Neural cell (in vitro differentiated cells): ENCODE results near the gene SET. TPM values are rescaled to one million over a fixed set of nuclear protein-coding genes. Genes with fewer than 3 reads are reported as not detected.

Experiments
- H2AFZ ChIP-seq: fragments of 200-600, 300-800 bp; sonication (generic), shearing (Covaris generic); 2 replicates; pipeline ENCODE4 v1.6.0; 2014; ENCODE audit warnings: low read depth, mild to moderate bottlenecking, antibody characterized with exemption, low read length, moderate library complexity
- H3F3A ChIP-seq: fragments of 200-600 bp; shearing (Covaris generic); 2 replicates; pipeline ENCODE4 v1.6.1; 2016; ENCODE audit warnings: mild to moderate bottlenecking, moderate library complexity, mixed read lengths, antibody characterized with exemption, low read length; ENCODE audit not compliant: insufficient read depth, poor library complexity, severe bottlenecking
- H3K27ac ChIP-seq: fragments of 200-600, 300-800 bp; sonication (generic), shearing (Covaris generic); 2 replicates; pipeline ENCODE4 v1.5.1; 2014; ENCODE audit warnings: mild to moderate bottlenecking, low read length, moderate library complexity
- H3K27me3 ChIP-seq: fragments of 300-800, 200-600 bp; sonication (generic), shearing (Covaris generic); 2 replicates; pipeline ENCODE4 v1.6.0; 2014; ENCODE audit warnings: mild to moderate bottlenecking, low read depth, low read length, moderate library complexity; ENCODE audit not compliant: insufficient read depth
- H3K36me3 ChIP-seq: fragments of 300-800, 200-600 bp; sonication (generic), shearing (Covaris generic); 2 replicates; pipeline ENCODE4 v1.5.1; 2014; ENCODE audit warnings: mild to moderate bottlenecking, antibody characterized with exemption, low read length, moderate library complexity; ENCODE audit not compliant: insufficient read depth
- H3K4me2 ChIP-seq: fragments of 300-800, 200-600 bp; sonication (generic), shearing (Covaris generic); 2 replicates; pipeline ENCODE4 v1.6.0; 2014; ENCODE audit warnings: mild to moderate bottlenecking, low read length
- H3K4me3 ChIP-seq: fragments of 300-800, 200-600 bp; sonication (generic), shearing (Covaris generic); 2 replicates; pipeline ENCODE4 v1.5.1; 2014; ENCODE audit warnings: mild to moderate bottlenecking, low read length, moderate library complexity
- H3K79me2 ChIP-seq: fragments of 200-600 bp; shearing (Covaris generic); replicated peaks from 2 replicates; pipeline ENCODE4 v1.6.0; 2014; ENCODE audit warnings: mild to moderate bottlenecking, low read length, moderate library complexity; ENCODE audit not compliant: insufficient read depth
- H3K9ac ChIP-seq: fragments of 300-800, 200-600 bp; sonication (generic), shearing (Covaris generic); 2 replicates; pipeline ENCODE4 v1.6.1; 2016; ENCODE audit warnings: mild to moderate bottlenecking, low read length, mixed read lengths
- H3K9me2 ChIP-seq: fragments of 200-600 bp; shearing (Covaris generic); 2 replicates; pipeline ENCODE4 v1.6.1; 2016; ENCODE audit warnings: mild to moderate bottlenecking, low read length, mixed read lengths; ENCODE audit not compliant: insufficient read depth
- H3K9me3 ChIP-seq: fragments of 200-600, 300-800 bp; sonication (generic), shearing (Covaris generic); 2 replicates; pipeline ENCODE4 v1.6.1; 2016; ENCODE audit warnings: mild to moderate bottlenecking, mixed run types, low read length, moderate library complexity, mixed read lengths
- H4K20me1 ChIP-seq: fragments of 200-600 bp; shearing (Covaris generic); 2 replicates; pipeline ENCODE4 v1.6.1; 2016; ENCODE audit warnings: mild to moderate bottlenecking, mixed run types; ENCODE audit not compliant: insufficient read depth
- CTCF ChIP-seq: fragments of 450-650 bp; IDR thresholded peaks from 2 replicates; pipeline ENCODE4 v1.5.1; 2014; ENCODE audit warnings: antibody characterized with exemption, mild to moderate bottlenecking, moderate library complexity; ENCODE audit not compliant: poor library complexity, severe bottlenecking
- EP300 ChIP-seq: fragments of 450-650 bp; conservative IDR thresholded peaks from 2 replicates; pipeline ENCODE4 v1.6.1; 2014; ENCODE audit warnings: antibody characterized with exemption, mild to moderate bottlenecking, moderate library complexity; ENCODE audit not compliant: poor library complexity, severe bottlenecking
- EZH2 ChIP-seq: fragments of 200-600, 300-800 bp; shearing (Covaris generic), sonication (generic); IDR thresholded peaks from 2 replicates; pipeline ENCODE4 v1.6.1; 2014; ENCODE audit warnings: antibody characterized with exemption, low read length, borderline replicate concordance, mild to moderate bottlenecking; ENCODE audit not compliant: insufficient read depth, poor library complexity, severe bottlenecking
- MXI1 ChIP-seq: fragments of 450-650 bp; conservative IDR thresholded peaks from 2 replicates; pipeline ENCODE4 v1.6.1; 2014; ENCODE audit warnings: antibody characterized with exemption, mild to moderate bottlenecking; ENCODE audit not compliant: poor library complexity, severe bottlenecking
- POLR2AphosphoS5 ChIP-seq: IDR thresholded peaks from 2 replicates; pipeline ENCODE4 v1.6.1; 2012
- RAD21 ChIP-seq: fragments of 450-650 bp; conservative IDR thresholded peaks from 2 replicates; pipeline ENCODE4 v1.6.1; 2014; ENCODE audit warnings: antibody characterized with exemption, mild to moderate bottlenecking, moderate library complexity
- SMC3 ChIP-seq: fragments of 450-650 bp; conservative IDR thresholded peaks from 2 replicates; pipeline ENCODE4 v1.6.1; 2014; ENCODE audit warnings: antibody characterized with exemption, mild to moderate bottlenecking, moderate library complexity; ENCODE audit not compliant: poor library complexity
- TAF1 ChIP-seq: IDR thresholded peaks from 2 replicates; pipeline ENCODE4 v1.6.1; 2012; ENCODE audit warnings: low read depth
- polyA plus RNA-seq: library from polyadenylated mRNA; depleted of rRNA; stranded (reverse); fragments of >200 nt; gene quantifications from 2 replicates; pipeline ENCODE4 v1.2.3, GENCODE V29; 2014
- TF ChIP-seq, protein P1 (sequence below): IDR thresholded peaks from 2 replicates; pipeline ENCODE4 v1.6.1; 2012; ENCODE audit warnings: borderline replicate concordance

SET gene
- polyA plus RNA-seq, 1 donor from 2014 or later, result 855 TPM

DNA sequence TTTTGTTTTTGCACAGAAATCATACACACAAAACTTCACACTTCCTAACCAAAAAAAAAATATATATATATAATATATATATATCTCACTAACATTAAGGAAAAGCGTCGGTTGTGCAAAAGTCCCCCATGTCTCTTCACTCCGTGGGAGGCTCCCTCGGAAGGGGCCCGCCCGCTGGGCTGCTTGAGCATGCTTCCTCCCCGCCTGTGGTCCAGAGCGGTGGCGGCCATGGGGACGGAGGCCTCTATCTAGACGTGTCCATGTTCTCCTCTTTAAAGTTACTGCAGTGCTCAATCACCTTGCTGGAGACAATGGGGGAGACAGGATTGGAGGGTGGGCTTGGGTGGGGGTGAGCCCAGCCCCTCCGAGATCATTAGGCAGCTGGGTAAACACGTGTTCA lies 42.1 kb downstream of the SET start:
- H4K20me1 ChIP-seq, result no peaks in the 10 kb centered on the region
- TF ChIP-seq POLR2AphosphoS5 (no peak), RAD21 (no peak), MXI1 (no peak), EP300 (no peak), EZH2 (no peak), TAF1 (no peak)
- TF ChIP-seq, protein P1, sequence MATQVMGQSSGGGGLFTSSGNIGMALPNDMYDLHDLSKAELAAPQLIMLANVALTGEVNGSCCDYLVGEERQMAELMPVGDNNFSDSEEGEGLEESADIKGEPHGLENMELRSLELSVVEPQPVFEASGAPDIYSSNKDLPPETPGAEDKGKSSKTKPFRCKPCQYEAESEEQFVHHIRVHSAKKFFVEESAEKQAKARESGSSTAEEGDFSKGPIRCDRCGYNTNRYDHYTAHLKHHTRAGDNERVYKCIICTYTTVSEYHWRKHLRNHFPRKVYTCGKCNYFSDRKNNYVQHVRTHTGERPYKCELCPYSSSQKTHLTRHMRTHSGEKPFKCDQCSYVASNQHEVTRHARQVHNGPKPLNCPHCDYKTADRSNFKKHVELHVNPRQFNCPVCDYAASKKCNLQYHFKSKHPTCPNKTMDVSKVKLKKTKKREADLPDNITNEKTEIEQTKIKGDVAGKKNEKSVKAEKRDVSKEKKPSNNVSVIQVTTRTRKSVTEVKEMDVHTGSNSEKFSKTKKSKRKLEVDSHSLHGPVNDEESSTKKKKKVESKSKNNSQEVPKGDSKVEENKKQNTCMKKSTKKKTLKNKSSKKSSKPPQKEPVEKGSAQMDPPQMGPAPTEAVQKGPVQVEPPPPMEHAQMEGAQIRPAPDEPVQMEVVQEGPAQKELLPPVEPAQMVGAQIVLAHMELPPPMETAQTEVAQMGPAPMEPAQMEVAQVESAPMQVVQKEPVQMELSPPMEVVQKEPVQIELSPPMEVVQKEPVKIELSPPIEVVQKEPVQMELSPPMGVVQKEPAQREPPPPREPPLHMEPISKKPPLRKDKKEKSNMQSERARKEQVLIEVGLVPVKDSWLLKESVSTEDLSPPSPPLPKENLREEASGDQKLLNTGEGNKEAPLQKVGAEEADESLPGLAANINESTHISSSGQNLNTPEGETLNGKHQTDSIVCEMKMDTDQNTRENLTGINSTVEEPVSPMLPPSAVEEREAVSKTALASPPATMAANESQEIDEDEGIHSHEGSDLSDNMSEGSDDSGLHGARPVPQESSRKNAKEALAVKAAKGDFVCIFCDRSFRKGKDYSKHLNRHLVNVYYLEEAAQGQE, result no peak
- H3F3A ChIP-seq, result no peaks in the 10 kb centered on the region
- H3K27me3 ChIP-seq, result no peaks in the 10 kb centered on the region
- H3K4me2 ChIP-seq, result no peak overlapping the region
- no peak overlapping the region for H3K27ac ChIP-seq
- no peaks in the 10 kb centered on the region for H3K9me2 ChIP-seq
- H3K36me3 ChIP-seq, result no peaks in the 10 kb centered on the region
- H3K9me3 ChIP-seq, result no peaks in the 10 kb centered on the region
- no peak overlapping the region for H3K9ac ChIP-seq
- H2AFZ ChIP-seq, result no peak overlapping the region
- H3K4me3 ChIP-seq, result no peak overlapping the region
- no peaks in the 10 kb centered on the region for H3K79me2 ChIP-seq

DNA sequence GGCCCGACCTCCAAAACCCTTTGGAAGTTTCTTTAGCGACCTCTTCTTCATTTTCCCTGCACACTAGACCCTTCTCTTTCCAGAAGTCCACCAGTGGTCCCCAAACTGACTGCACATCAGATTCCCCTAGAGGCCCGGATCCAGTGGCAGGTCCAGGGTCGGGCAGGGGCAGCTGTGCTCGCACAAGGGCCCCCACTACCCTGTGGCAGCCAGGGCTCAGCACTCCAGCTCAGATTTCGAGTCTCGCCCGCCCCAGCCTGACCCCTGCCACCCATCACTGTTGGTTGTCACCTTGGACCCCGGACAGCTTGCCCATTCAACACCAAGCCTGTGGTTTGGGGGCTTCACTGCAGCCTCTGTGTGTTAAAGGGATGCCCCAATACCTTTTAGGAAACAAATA lies 42.7 kb downstream of the SET start:
- Histone ChIP-seq H3K4me2 (no peak overlapping the region), H3K27ac (no peak overlapping the region), H3K27me3 (no peaks in the 10 kb centered on the region), H3K9me2 (no peaks in the 10 kb centered on the region), H3K9me3 (no peaks in the 10 kb centered on the region), H2AFZ (no peak overlapping the region), H3K79me2 (no peaks in the 10 kb centered on the region), H3K4me3 (no peak overlapping the region), H3K9ac (no peak overlapping the region), H3K36me3 (no peaks in the 10 kb centered on the region), H4K20me1 (no peaks in the 10 kb centered on the region), H3F3A (no peaks in the 10 kb centered on the region)
- TF ChIP-seq EP300 (no peak), TAF1 (no peak), MXI1 (no peak), CTCF (no peak), RAD21 (no peak), POLR2AphosphoS5 (no peak), SMC3 (no peak), EZH2 (no peak)
- TF ChIP-seq, protein P1, result no peak
